ENCODE data around the gene TSPAN16. TPM values are rescaled to one million over a fixed set of nuclear protein-coding genes. Genes with fewer than 3 reads are reported as not detected.

TSPAN16 gene
- total RNA-seq, 2 experiments from 2014 or later, result not detected

DNA sequence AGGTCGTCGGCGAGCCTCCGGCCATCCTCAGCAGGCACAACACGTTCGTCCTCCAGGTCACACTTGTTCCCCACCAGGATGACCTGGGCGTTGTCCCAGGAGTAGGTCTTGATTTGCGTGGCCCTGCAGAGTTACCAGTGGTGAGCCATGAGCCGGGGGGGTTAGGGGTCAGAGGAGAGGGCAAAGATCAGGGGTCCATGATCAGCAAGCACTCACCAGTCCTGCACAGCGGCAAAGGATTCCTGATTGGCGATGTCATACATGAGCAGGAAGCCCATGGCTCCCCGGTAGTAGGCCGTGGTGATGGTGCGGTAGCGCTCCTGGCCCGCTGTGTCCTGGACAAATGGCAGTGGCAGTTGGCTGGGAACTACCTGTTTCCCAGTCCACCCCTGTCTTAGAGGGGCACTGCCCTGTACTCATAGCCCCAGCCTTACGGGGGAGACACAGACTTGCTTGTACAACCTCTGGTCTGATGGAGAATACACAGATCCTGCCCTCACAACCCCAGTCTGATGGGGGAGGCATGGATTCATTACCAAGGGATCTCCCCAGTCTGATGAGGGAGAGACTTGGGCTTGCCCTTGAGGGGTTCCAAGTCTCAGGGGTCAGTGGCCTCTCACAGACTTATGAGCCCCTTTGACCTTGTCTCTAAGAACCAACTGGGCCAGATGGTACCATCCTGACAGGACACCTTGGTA, 39.6 kb downstream of the TSPAN16 start:
- ChIA-PET CTCF (ENCODE audit: unreplicated experiment) (no interaction called here), POLR2A (no interaction called here)
- no peaks in the 10 kb centered on the region for H3K9me3 ChIP-seq (ENCODE audit: low read length)
- H3K9me2 ChIP-seq (ENCODE audit: insufficient read depth, low read length), result no peaks in the 10 kb centered on the region
- peaks cover 21% of the 10 kb centered on the region for H3K4me1 ChIP-seq (ENCODE audit: insufficient read depth, low read length, poor library complexity, severe bottlenecking)
- no peak for DNase-seq (ENCODE audit: low spot score)
- H3K79me2 ChIP-seq (ENCODE audit: insufficient read depth, low read depth, low read length), result no peaks in the 10 kb centered on the region
- no peaks in the 10 kb centered on the region for H3K36me3 ChIP-seq (ENCODE audit: insufficient read depth, low read length)
- no peak overlapping the region for H2AFZ ChIP-seq (ENCODE audit: low read length)
- no peak overlapping the region for H3K27ac ChIP-seq (ENCODE audit: low read depth, low read length, poor library complexity, severe bottlenecking)
- TF ChIP-seq, protein P1, sequence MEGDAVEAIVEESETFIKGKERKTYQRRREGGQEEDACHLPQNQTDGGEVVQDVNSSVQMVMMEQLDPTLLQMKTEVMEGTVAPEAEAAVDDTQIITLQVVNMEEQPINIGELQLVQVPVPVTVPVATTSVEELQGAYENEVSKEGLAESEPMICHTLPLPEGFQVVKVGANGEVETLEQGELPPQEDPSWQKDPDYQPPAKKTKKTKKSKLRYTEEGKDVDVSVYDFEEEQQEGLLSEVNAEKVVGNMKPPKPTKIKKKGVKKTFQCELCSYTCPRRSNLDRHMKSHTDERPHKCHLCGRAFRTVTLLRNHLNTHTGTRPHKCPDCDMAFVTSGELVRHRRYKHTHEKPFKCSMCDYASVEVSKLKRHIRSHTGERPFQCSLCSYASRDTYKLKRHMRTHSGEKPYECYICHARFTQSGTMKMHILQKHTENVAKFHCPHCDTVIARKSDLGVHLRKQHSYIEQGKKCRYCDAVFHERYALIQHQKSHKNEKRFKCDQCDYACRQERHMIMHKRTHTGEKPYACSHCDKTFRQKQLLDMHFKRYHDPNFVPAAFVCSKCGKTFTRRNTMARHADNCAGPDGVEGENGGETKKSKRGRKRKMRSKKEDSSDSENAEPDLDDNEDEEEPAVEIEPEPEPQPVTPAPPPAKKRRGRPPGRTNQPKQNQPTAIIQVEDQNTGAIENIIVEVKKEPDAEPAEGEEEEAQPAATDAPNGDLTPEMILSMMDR (conservative IDR thresholded peaks at IDR 0.05; ENCODE audit: low read length), result no peak
- TF ChIP-seq EZH2phosphoT487 (IDR thresholded peaks at IDR 0.05; ENCODE audit: borderline replicate concordance, low read depth, low read length), result no peak
- no peak overlapping the region for H3K4me2 ChIP-seq (ENCODE audit: low read length)
- no peaks in the 10 kb centered on the region for H4K20me1 ChIP-seq (ENCODE audit: insufficient read depth, low read length)
- BruUV-seq (replicated peaks), result no TSS peak
- intact Hi-C loops (cut with micrococcal nuclease; ENCODE audit: unreplicated experiment), result no loop called here
- no peak overlapping the region for H3K4me3 ChIP-seq (ENCODE audit: low read depth, low read length, poor library complexity, severe bottlenecking)

DNA sequence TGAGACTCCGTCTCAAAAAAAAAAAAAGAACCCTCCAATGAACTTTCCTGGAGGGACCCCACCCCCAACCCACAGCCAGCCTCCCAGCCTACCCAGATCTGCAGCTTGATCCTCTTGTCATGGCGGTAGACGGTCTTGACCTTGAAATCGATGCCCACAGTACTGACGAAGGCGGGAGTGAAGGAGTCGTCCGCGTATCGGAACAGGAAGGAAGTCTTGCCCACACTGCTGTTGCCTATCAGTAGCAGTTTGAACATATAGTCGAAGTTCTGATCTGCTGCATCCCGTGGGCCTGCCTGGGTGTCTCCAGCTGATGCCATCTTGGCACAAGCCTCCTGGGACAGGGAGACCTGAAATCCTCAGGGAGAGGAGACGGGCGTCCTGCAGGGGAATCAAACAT, 41.1 kb downstream of the TSPAN16 start:
- TF ChIP-seq EZH2phosphoT487 (IDR thresholded peaks at IDR 0.05; ENCODE audit: borderline replicate concordance, low read depth, low read length), result no peak
- TF ChIP-seq, protein P1 (conservative IDR thresholded peaks at IDR 0.05; ENCODE audit: low read length), result no peak
- no peaks in the 10 kb centered on the region for H3K9me2 ChIP-seq (ENCODE audit: insufficient read depth, low read length)
- no peak overlapping the region for H2AFZ ChIP-seq (ENCODE audit: low read length)
- no peaks in the 10 kb centered on the region for H3K9me3 ChIP-seq (ENCODE audit: low read length)
- no TSS peak for BruUV-seq (replicated peaks)
- H3K79me2 ChIP-seq (ENCODE audit: insufficient read depth, low read depth, low read length), result no peaks in the 10 kb centered on the region
- no peak overlapping the region for H3K4me3 ChIP-seq (ENCODE audit: low read depth, low read length, poor library complexity, severe bottlenecking)
- ChIA-PET CTCF (ENCODE audit: unreplicated experiment) (no interaction called here), POLR2A (no interaction called here)
- H3K36me3 ChIP-seq (ENCODE audit: insufficient read depth, low read length), result peaks cover 7% of the 10 kb centered on the region
- H4K20me1 ChIP-seq (ENCODE audit: insufficient read depth, low read length), result no peaks in the 10 kb centered on the region
- H3K4me2 ChIP-seq (ENCODE audit: low read length), result no peak overlapping the region
- H3K4me1 ChIP-seq (ENCODE audit: insufficient read depth, low read length, poor library complexity, severe bottlenecking), result peaks cover 21% of the 10 kb centered on the region
- intact Hi-C loops (cut with micrococcal nuclease; ENCODE audit: unreplicated experiment), result no loop called here
- no peak overlapping the region for H3K27ac ChIP-seq (ENCODE audit: low read depth, low read length, poor library complexity, severe bottlenecking)
- no peak for DNase-seq (ENCODE audit: low spot score)

DNA sequence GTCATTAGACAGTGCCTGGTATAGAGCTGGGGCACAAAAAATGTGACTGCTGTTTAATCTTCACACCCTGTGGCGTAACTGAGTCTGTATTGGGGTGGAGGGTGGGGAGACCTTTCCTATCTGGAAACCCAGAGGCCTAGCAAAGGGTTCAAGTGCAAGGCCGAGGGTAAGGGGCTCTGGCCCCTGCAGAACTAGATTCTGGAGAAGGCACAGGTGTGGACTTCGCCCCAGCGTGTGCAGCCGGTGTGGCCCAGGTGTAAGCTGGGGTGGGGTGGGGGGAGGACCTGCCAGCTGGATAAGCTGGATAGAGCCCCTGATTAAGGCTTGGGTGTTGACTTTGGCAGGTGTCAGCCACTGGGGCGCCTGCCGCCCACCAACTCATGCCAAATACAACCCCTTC, 42.2 kb downstream of the TSPAN16 start:
- no peak overlapping the region for H2AFZ ChIP-seq (ENCODE audit: low read length)
- TF ChIP-seq, protein P1 (conservative IDR thresholded peaks at IDR 0.05; ENCODE audit: low read length), result no peak
- TF ChIP-seq EZH2phosphoT487 (IDR thresholded peaks at IDR 0.05; ENCODE audit: borderline replicate concordance, low read depth, low read length), result no peak
- H3K79me2 ChIP-seq (ENCODE audit: insufficient read depth, low read depth, low read length), result no peaks in the 10 kb centered on the region
- no peaks in the 10 kb centered on the region for H3K9me3 ChIP-seq (ENCODE audit: low read length)
- ChIA-PET POLR2A (interaction anchor here (0.7 kb wide), 2 partner anchors 33 to 459 kb away, joined by 3 to 4 read pairs; no protein-coding TSS in a partner anchor), CTCF (ENCODE audit: unreplicated experiment) (no interaction called here)
- H3K36me3 ChIP-seq (ENCODE audit: insufficient read depth, low read length), result peaks cover 7% of the 10 kb centered on the region
- no peaks in the 10 kb centered on the region for H3K9me2 ChIP-seq (ENCODE audit: insufficient read depth, low read length)
- no TSS peak for BruUV-seq (replicated peaks)
- intact Hi-C loops (cut with micrococcal nuclease; ENCODE audit: unreplicated experiment), result no loop called here
- H3K4me1 ChIP-seq (ENCODE audit: insufficient read depth, low read length, poor library complexity, severe bottlenecking), result peaks cover 21% of the 10 kb centered on the region
- H3K4me2 ChIP-seq (ENCODE audit: low read length), result no peak overlapping the region
- H4K20me1 ChIP-seq (ENCODE audit: insufficient read depth, low read length), result no peaks in the 10 kb centered on the region
- H3K4me3 ChIP-seq (ENCODE audit: low read depth, low read length, poor library complexity, severe bottlenecking), result no peak overlapping the region
- DNase-seq (ENCODE audit: low spot score), result no peak
- no peak overlapping the region for H3K27ac ChIP-seq (ENCODE audit: low read depth, low read length, poor library complexity, severe bottlenecking)

All from OCI-LY7 (cell line).